GM12878 (cell line): ENCODE results near the gene MMP14. TPM values are rescaled to one million over a fixed set of nuclear protein-coding genes. Genes with fewer than 3 reads are reported as not detected.

Experiments
- ATAC-seq: fragments of 200-7000 bp; cut with Tn5 transposase; 3 replicates; pipeline ENCODE4 v1.9.1; 2020; ENCODE audit warnings: mild to moderate bottlenecking, moderate library complexity
- BruUV-seq: library from RNA; stranded (reverse); fragments of 400-500 nt; replicated peaks from 2 replicates; lab custom pipeline; 2021; lab: Mats Ljungman, UMichigan
- CTCF ChIA-PET: fragments of 300-600 bp; sonication (Branson Sonifier 250); formaldehyde crosslinking; extraction: SDS; loops from one replicate; lab custom pipeline; 2021; ENCODE audit warnings: inconsistent platforms; lab: Yijun Ruan, JAX
- POLR2A ChIA-PET: fragments of 350-600 bp; formaldehyde crosslinking; extraction: SDS; loops from one replicate; lab custom pipeline; 2021; ENCODE audit warnings: inconsistent platforms; lab: Charles Lee
- RAD21 ChIA-PET: fragments of 300-600 bp; sonication (Branson Sonifier 250); formaldehyde crosslinking; loops from one replicate; lab custom pipeline; 2023; ENCODE audit warnings: antibody characterized with exemption; ENCODE audit not compliant: unreplicated experiment; lab: Charles Lee
- SMC1A ChIA-PET: fragments of 300-600 bp; sonication (Branson Sonifier 250); formaldehyde crosslinking; loops from one replicate; lab custom pipeline; 2023; ENCODE audit not compliant: unreplicated experiment, uncharacterized antibody; lab: Charles Lee
- DNase-seq: peaks from one replicate; pipeline ENCODE4 v3.0.0-alpha.2; 2011; ENCODE audit warnings: low read depth, low spot score
- FAIRE-seq: peaks from 3 replicates; lab custom pipeline; 2011; peaks lifted over from hg19 to GRCh38; lab: Jason Lieb, UNC
- H2AFZ ChIP-seq: 2 replicates; pipeline ENCODE4 v1.6.0; 2011; ENCODE audit warnings: low read depth, low read length, control low read depth; ENCODE audit not compliant: control insufficient read depth
- H3K27ac ChIP-seq: 2 replicates; pipeline ENCODE4 v1.5.1; 2011; ENCODE audit warnings: control low read depth; ENCODE audit not compliant: control insufficient read depth, insufficient read depth
- H3K27me3 ChIP-seq, 2 experiments: replicated peaks in 1 of 2; 2 replicates each; pipeline versions ENCODE4 v1.6.0 to v1.6.1; 2011; ENCODE audit warnings: low read length in 1 of 2; ENCODE audit not compliant: control insufficient read depth in 2 of 2, insufficient read depth in 2 of 2
- H3K36me3 ChIP-seq, 2 experiments: 2 replicates each; pipeline ENCODE4 v1.5.1; 2011; ENCODE audit warnings: low read length in 1 of 2; ENCODE audit not compliant: control insufficient read depth in 2 of 2, insufficient read depth in 2 of 2
- H3K4me1 ChIP-seq: 2 replicates; pipeline ENCODE4 v1.6.1; 2011; ENCODE audit warnings: mild to moderate bottlenecking, low read length, moderate library complexity, mixed read lengths; ENCODE audit not compliant: control insufficient read depth, insufficient read depth
- H3K4me2 ChIP-seq: 2 replicates; pipeline ENCODE4 v1.6.0; 2011; ENCODE audit warnings: control low read depth; ENCODE audit not compliant: control insufficient read depth, insufficient read depth
- H3K4me3 ChIP-seq: fragments of 200-600 bp; sonication (generic); 2 replicates; pipeline ENCODE4 v1.5.1; 2016
- H3K79me2 ChIP-seq: 2 replicates; pipeline ENCODE4 v1.6.0; 2011; ENCODE audit warnings: low read length; ENCODE audit not compliant: control insufficient read depth, insufficient read depth
- H3K9ac ChIP-seq: 2 replicates; pipeline ENCODE4 v1.8.0; 2011; ENCODE audit warnings: low read length, control low read depth, mixed read lengths; ENCODE audit not compliant: control insufficient read depth, insufficient read depth
- H3K9me3 ChIP-seq: replicated peaks from 3 replicates; pipeline ENCODE4 v1.5.1; 2011; ENCODE audit warnings: mild to moderate bottlenecking, low read length; ENCODE audit not compliant: control insufficient read depth, insufficient read depth
- H4K20me1 ChIP-seq: 2 replicates; pipeline ENCODE4 v1.6.0; 2011; ENCODE audit not compliant: control insufficient read depth, insufficient read depth
- BCL11A ChIP-seq: IDR thresholded peaks from 2 replicates; pipeline ENCODE4 v1.6.1; 2011; ENCODE audit warnings: low read depth, low read length
- CHD4 ChIP-seq: fragments of 200-600 bp; sonication (generic); IDR thresholded peaks from 2 replicates; pipeline ENCODE4 v1.6.1; 2016; ENCODE audit warnings: mild to moderate bottlenecking
- CREM ChIP-seq: IDR thresholded peaks from 2 replicates; pipeline ENCODE4 v1.6.1; 2014; ENCODE audit warnings: antibody characterized with exemption, low read depth
- EZH2 ChIP-seq: IDR thresholded peaks from 2 replicates; pipeline ENCODE4 v1.6.1; 2012; ENCODE audit warnings: low read depth, mild to moderate bottlenecking, control low read depth, inconsistent platforms, low read length, borderline replicate concordance; ENCODE audit not compliant: control insufficient read depth
- HCFC1 ChIP-seq: fragments of 150-350 bp; IDR thresholded peaks from 2 replicates; pipeline ENCODE4 v1.6.1; 2014; ENCODE audit warnings: low read length
- IRF4 ChIP-seq: IDR thresholded peaks from 2 replicates; pipeline ENCODE4 v1.6.1; 2011; ENCODE audit warnings: low read depth, low read length
- MLLT1 ChIP-seq: fragments of 450-650 bp; IDR thresholded peaks from 2 replicates; pipeline ENCODE4 v1.6.1; 2016; ENCODE audit warnings: mild to moderate bottlenecking
- NBN ChIP-seq: fragments of 450-650 bp; IDR thresholded peaks from 2 replicates; pipeline ENCODE4 v1.6.1; 2016
- PAX8 ChIP-seq: fragments of 450-650 bp; IDR thresholded peaks from 2 replicates; pipeline ENCODE4 v1.6.1; 2017; ENCODE audit warnings: mild to moderate bottlenecking, moderate library complexity
- RELA ChIP-seq: fragments of 450-650 bp; IDR thresholded peaks from 2 replicates; pipeline ENCODE4 v1.8.0; 2014; ENCODE audit warnings: borderline replicate concordance; ENCODE audit not compliant: partially characterized antibody
- RFX5 ChIP-seq: IDR thresholded peaks from 2 replicates; pipeline ENCODE4 v1.6.1; 2011; ENCODE audit warnings: low read depth, low read length, improper control_type of control experiment
- SIN3A ChIP-seq: IDR thresholded peaks from 2 replicates; pipeline ENCODE4 v1.6.1; 2012; ENCODE audit warnings: low read depth, low read length, improper control_type of control experiment
- SKIL ChIP-seq: fragments of 450-650 bp; IDR thresholded peaks from 2 replicates; pipeline ENCODE4 v1.6.1; 2017; ENCODE audit warnings: mild to moderate bottlenecking, low read depth, inconsistent platforms; ENCODE audit not compliant: poor library complexity, severe bottlenecking
- SMARCA5 ChIP-seq: fragments of 450-650 bp; IDR thresholded peaks from 2 replicates; pipeline ENCODE4 v1.6.1; 2017; ENCODE audit warnings: mild to moderate bottlenecking
- YY1 ChIP-seq: IDR thresholded peaks from 2 replicates; pipeline ENCODE4 v1.6.1; 2011; ENCODE audit warnings: low read depth, mild to moderate bottlenecking, low read length
- ZBED1 ChIP-seq: IDR thresholded peaks from 2 replicates; pipeline ENCODE4 v1.6.1; 2016; ENCODE audit warnings: borderline replicate concordance
- ZBTB4 ChIP-seq: fragments of 450-650 bp; formaldehyde crosslinking; IDR thresholded peaks from 2 replicates; pipeline ENCODE4 v1.4.0; 2022; ENCODE audit warnings: mild to moderate bottlenecking, moderate library complexity
- WGBS: methylation state at CpG from one replicate; pipeline ENCODE4 v1.1.6; 2016; ENCODE audit warnings: low lambda C conversion rate; ENCODE audit not compliant: insufficient replicate concordance, insufficient coverage; ENCODE audit errors: missing lambda C conversion rate; 5-methylcytosine and 5-hydroxymethylcytosine counted together
- in situ Hi-C: fragments of 300-500 bp; cut with MboI; formaldehyde crosslinking; loops from 9 replicates; pipeline ENCODE4 v1.14.3; 2018; ENCODE audit warnings: mixed read lengths
- intact Hi-C: fragments of 100-400 bp; cut with micrococcal nuclease; formaldehyde crosslinking; loops from one replicate; pipeline ENCODE4 v1.14.2; 2022; ENCODE audit not compliant: unreplicated experiment
- polyA plus RNA-seq, 11 experiments: library from polyadenylated mRNA; depleted of rRNA in 4 of 11; unstranded in 6 of 11; stranded (reverse) in 5 of 11; fragments of >200 nt; fragmentation: Nextera tagmentation in 4 of 11; fragmentation: Illumina TruSeq in 1 of 11; extraction: Ambion mirVana in 4 of 11; extraction: Trizol in 1 of 11; gene quantifications; 1 replicate in 1 of 11; 2 replicates in 10 of 11; pipeline versions ENCODE4 v1.2.1 to v1.2.3, GENCODE V29; 2011 to 2016; ENCODE audit warnings: inconsistent platforms in 2 of 11, missing spikeins in 2 of 11, low read depth in 1 of 11
- total RNA-seq, 4 experiments: library from RNA; depleted of rRNA in 3 of 4; stranded (reverse); fragments of >200 nt in 3 of 4; fragmentation: Illumina TruSeq in 1 of 4; extraction: Trizol in 1 of 4; gene quantifications; 2 replicates each; pipeline versions ENCODE4 v1.2.1 to v1.2.3, GENCODE V29; 2013 to 2021

The MMP14 gene
- total and polyA plus RNA-seq, 10 of the 15 experiments (the other 5 are each of a cell fraction or from before 2014, with no cell fraction given), result 0.31 to 1.9 (median 0.70) TPM; not detected in 2

- Histone ChIP-seq H3K4me2 (peak overlapping the region; percentile 93), H3K36me3 (peaks cover 0 to 2% of the 10 kb centered on the region in 2 experiments; a peak in 2 of 4 replicates), H3K27ac (peak overlapping the region; percentile 98), H3K9ac (peak overlapping the region; percentile 72), H3K4me3 (peak overlapping the region; percentile 61), H4K20me1 (no peaks in the 10 kb centered on the region), H3K27me3 (no peaks in the 10 kb centered on the region), H2AFZ (no peak overlapping the region), H3K9me3 (no peaks in the 10 kb centered on the region), H3K79me2 (peaks cover 34% of the 10 kb centered on the region), H3K4me1 (peaks cover 58% of the 10 kb centered on the region)
- intact Hi-C loops, result no loop called here
- FAIRE-seq (no peak), ATAC-seq (peak; percentile 80), DNase-seq (no peak)
- ChIA-PET SMC1A (interaction anchor here (0.6 to 20.3 kb wide), 6 partner anchors 5 to 142 kb away, joined by 3 to 395 read pairs (median 27); partner anchors contain the start of genes OXA1L and SLC7A7), POLR2A (interaction anchor here (0.5 to 17.5 kb wide), 7 partner anchors 10 to 1393 kb away, joined by 3 to 245 read pairs (median 3); partner anchors contain the start of gene SLC7A7), CTCF (interaction anchor here (0.7 to 5.8 kb wide), 10 partner anchors 8 to 127 kb away, joined by 3 to 29 read pairs (median 4); no protein-coding TSS in a partner anchor), RAD21 (interaction anchor here (0.8 to 14.2 kb wide), 6 partner anchors 8 to 58 kb away, joined by 3 to 219 read pairs (median 16); partner anchors contain the start of gene SLC7A7)
- in situ Hi-C loops, result no loop called here
- under 1% methylated on average over 12 of the region's 12 CpGs for WGBS
- BruUV-seq, result no TSS peak
- TF ChIP-seq BCL11A (0 out of 2 replicates have a peak, but pooled peaks have one; percentile 22), HCFC1 (no peak), IRF4 (peak; percentile 58; the same call in 1 of the 2 replicates), EZH2 (no peak), PAX8 (0 out of 2 replicates have a peak, but pooled peaks have one; percentile 29), SMARCA5 (peak; percentile 91), CREM (peak; percentile 63; the same call in 1 of the 2 replicates), SKIL (peak; percentile 29), MLLT1 (peak; percentile 84; the same call in 1 of the 2 replicates), ZBTB4 (CRISPR knock-in tag) (no peak), ZBED1 (peak; percentile 49; the same call in 1 of the 2 replicates), CHD4 (no peak), RELA (no peak), SIN3A (no peak), RFX5 (no peak), YY1 (peak; percentile 30; the same call in 1 of the 2 replicates), NBN (peak; percentile 94)
Measured at GRCh38 chr14:22802860-22803686, 33.3 kb upstream of the MMP14 start.
